Measurements from ENCODE around the gene KIF3A. TPM values are rescaled to one million over a fixed set of nuclear protein-coding genes. Genes with fewer than 3 reads are reported as not detected.

Gene KIF3A
- total RNA-seq, 1 experiment from 2014 or later = 15.2 TPM

DNA sequence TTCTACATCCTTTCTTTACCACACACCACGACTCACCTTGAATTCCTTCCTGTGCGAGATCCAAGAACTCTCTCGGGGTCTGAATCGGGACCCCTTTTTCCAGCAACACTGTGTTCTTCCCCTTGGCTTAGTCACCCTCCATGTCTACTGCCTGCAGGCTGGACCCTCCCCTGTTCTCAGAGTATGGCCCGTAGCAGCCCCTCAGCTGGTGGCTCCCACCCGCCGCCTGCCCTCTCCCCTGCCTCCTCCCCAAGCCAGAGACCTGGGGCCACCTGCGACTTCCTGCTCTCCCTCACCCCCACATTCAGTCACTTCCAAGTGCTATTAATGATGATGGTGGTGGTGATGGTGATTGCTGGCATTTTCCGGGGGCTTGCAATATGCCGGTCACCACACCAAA, 70.0 kb downstream of the KIF3A start:
- Histone ChIP-seq H3K27me3 (ENCODE audit: insufficient read depth, low read depth) (no peaks in the 10 kb centered on the region), H3K4me2 (no peak overlapping the region), H3K9me2 (ENCODE audit: insufficient read depth) (no peaks in the 10 kb centered on the region), H3K9me3 (ENCODE audit: insufficient read depth, low read depth) (no peaks in the 10 kb centered on the region), H3F3A (ENCODE audit: insufficient read depth, low read depth) (no peaks in the 10 kb centered on the region), H3K27ac (no peak overlapping the region), H3K4me1 (replicated peaks; ENCODE audit: insufficient read depth) (no peaks in the 10 kb centered on the region), H2AFZ (no peak overlapping the region), H3K36me3 (ENCODE audit: low read depth) (no peaks in the 10 kb centered on the region), H4K20me1 (ENCODE audit: insufficient read depth) (no peaks in the 10 kb centered on the region), H3K79me2 (ENCODE audit: low read depth) (no peaks in the 10 kb centered on the region), H3K4me3 (no peak overlapping the region)
- ChIA-PET CTCF (no interaction called here), POLR2A (ENCODE audit: unreplicated experiment) (no interaction called here)
- TF ChIP-seq CTCF (conservative IDR thresholded peaks at IDR 0.05) (no peak), EZH2 (IDR thresholded peaks at IDR 0.05; ENCODE audit: low read depth) (no peak)
- BruUV-seq (replicated peaks) = no TSS peak
- intact Hi-C loops (cut with micrococcal nuclease; ENCODE audit: unreplicated experiment) = no loop called here
- no peak for DNase-seq

DNA sequence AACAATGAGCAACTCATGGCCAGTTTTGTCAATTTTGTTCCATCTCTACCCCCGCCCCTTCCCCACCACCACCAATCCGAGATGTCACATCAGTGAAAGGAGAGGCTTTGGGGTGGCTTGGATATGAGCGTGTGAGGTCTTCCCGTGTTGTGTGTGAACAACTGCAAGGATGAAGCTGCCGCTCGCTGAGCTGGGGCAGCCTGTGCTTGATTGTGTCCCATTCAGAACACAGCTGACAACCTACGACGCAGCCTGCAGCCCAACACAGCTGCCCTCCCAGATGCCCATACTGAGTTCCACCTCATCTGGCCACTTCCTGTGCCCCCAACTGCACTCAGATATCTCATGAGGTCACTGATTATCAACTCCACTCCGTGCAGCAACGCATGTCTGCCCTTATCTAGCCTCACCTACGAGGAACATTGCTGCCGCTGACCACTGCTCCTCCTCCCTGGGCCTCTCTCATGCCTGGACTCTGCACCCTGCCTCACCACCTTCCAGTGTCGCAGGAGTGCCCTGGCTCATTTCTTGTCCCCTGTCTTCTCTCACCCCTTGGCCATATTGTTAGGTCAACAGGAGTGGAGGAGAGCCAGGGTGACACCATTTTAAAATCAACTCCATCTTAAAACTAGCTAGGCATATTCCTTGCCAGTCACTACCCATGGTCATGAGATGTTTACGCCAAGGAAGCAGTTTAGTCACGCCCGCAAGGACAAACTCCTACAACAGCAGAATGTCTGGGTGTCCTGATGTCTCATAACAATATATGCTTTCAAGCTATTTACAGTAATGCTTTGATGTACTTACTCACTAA, 70.8 kb downstream of the KIF3A start:
- CTCF ChIA-PET = no interaction called here
- no peaks in the 10 kb centered on the region for H3K9me2 ChIP-seq (ENCODE audit: insufficient read depth)
- no peaks in the 10 kb centered on the region for H3K27me3 ChIP-seq (ENCODE audit: insufficient read depth, low read depth)
- H4K20me1 ChIP-seq (ENCODE audit: insufficient read depth) = no peaks in the 10 kb centered on the region
- no peak for DNase-seq
- TF ChIP-seq CTCF (conservative IDR thresholded peaks at IDR 0.05) (no peak), EZH2 (IDR thresholded peaks at IDR 0.05; ENCODE audit: low read depth) (no peak)
- H3K4me3 ChIP-seq = no peak overlapping the region
- no TSS peak for BruUV-seq (replicated peaks)
- H3F3A ChIP-seq (ENCODE audit: insufficient read depth, low read depth) = no peaks in the 10 kb centered on the region
- H3K4me2 ChIP-seq = no peak overlapping the region
- H3K9me3 ChIP-seq (ENCODE audit: insufficient read depth, low read depth) = no peaks in the 10 kb centered on the region
- H3K27ac ChIP-seq = no peak overlapping the region
- no peak overlapping the region for H2AFZ ChIP-seq
- H3K79me2 ChIP-seq (ENCODE audit: low read depth) = no peaks in the 10 kb centered on the region
- H3K4me1 ChIP-seq (replicated peaks; ENCODE audit: insufficient read depth) = no peaks in the 10 kb centered on the region
- POLR2A ChIA-PET (ENCODE audit: unreplicated experiment) = no interaction called here
- no peaks in the 10 kb centered on the region for H3K36me3 ChIP-seq (ENCODE audit: low read depth)
- intact Hi-C loops (cut with micrococcal nuclease; ENCODE audit: unreplicated experiment) = no loop called here

- Histone ChIP-seq H3K9me2 (ENCODE audit: insufficient read depth) (no peaks in the 10 kb centered on the region), H3K79me2 (ENCODE audit: low read depth) (no peaks in the 10 kb centered on the region), H3K27ac (no peak overlapping the region), H3K27me3 (ENCODE audit: insufficient read depth, low read depth) (no peaks in the 10 kb centered on the region), H3F3A (ENCODE audit: insufficient read depth, low read depth) (no peaks in the 10 kb centered on the region), H3K36me3 (ENCODE audit: low read depth) (no peaks in the 10 kb centered on the region), H3K4me1 (replicated peaks; ENCODE audit: insufficient read depth) (no peaks in the 10 kb centered on the region), H3K9me3 (ENCODE audit: insufficient read depth, low read depth) (no peaks in the 10 kb centered on the region), H2AFZ (no peak overlapping the region), H4K20me1 (ENCODE audit: insufficient read depth) (no peaks in the 10 kb centered on the region), H3K4me2 (no peak overlapping the region), H3K4me3 (no peak overlapping the region)
- no peak for DNase-seq
- BruUV-seq (replicated peaks) = no TSS peak
- intact Hi-C loops (cut with micrococcal nuclease; ENCODE audit: unreplicated experiment) = no loop called here
- ChIA-PET POLR2A (ENCODE audit: unreplicated experiment) (no interaction called here), CTCF (no interaction called here)
- TF ChIP-seq CTCF (conservative IDR thresholded peaks at IDR 0.05) (no peak), EZH2 (IDR thresholded peaks at IDR 0.05; ENCODE audit: low read depth) (no peak)
Measured at GRCh38 chr5:132665574-132666080, 71.7 kb downstream of the KIF3A start.

Data from PC-9 (cell line).